Placental epithelial cell (primary cell): ENCODE measurements around the gene OR8D2. TPM values are rescaled to one million over a fixed set of nuclear protein-coding genes. Genes with fewer than 3 reads are reported as not detected.

Experiments
- total RNA-seq: library from RNA; depleted of rRNA; stranded (reverse); fragments of >200 nt; gene quantifications from 2 replicates; pipeline ENCODE4 v1.2.3, GENCODE V29; 2012

OR8D2 gene
- total RNA-seq: not detected in 2 replicates

GRCh38 chr11:124320097-124320496, at the start of gene OR8D2:
TSS of gene OR8D2 (minus strand) at chr11:124320197. CDS start at chr11:124320197, 0 bp downstream.

GRCh38 chr11:124313849-124314248, 6.1 kb downstream of the OR8D2 start, which contains the start of gene OR8D1:
TSS of gene OR8D1 (minus strand) at chr11:124313949. CDS start at chr11:124310766, 3,183 bp downstream.

Other genes starting within 250 kb of the OR8D2 start
- 157 and 161 TPM in 2 replicates for gene VWA5A, start 204.7 kb downstream of the OR8D2 start, total RNA-seq
- not detected in 2 replicates for gene OR10D3, start 136.9 kb downstream of the OR8D2 start, total RNA-seq
- gene OR8G1, start 79.1 kb downstream of the OR8D2 start, total RNA-seq: not detected in 2 replicates
- not detected in 2 replicates for gene OR8G5, start 63.8 kb downstream of the OR8D2 start, total RNA-seq
- gene OR8D1, start 6.2 kb downstream of the OR8D2 start, total RNA-seq: not detected in 2 replicates
- not detected in 2 replicates for gene OR8B2, start 64.3 kb upstream of the OR8D2 start, total RNA-seq
- not detected in 2 replicates for gene OR8B3, start 78.8 kb upstream of the OR8D2 start, total RNA-seq
- not detected in 2 replicates for gene OR8B4, start 104.7 kb upstream of the OR8D2 start, total RNA-seq
- gene OR8B8, start 125.5 kb upstream of the OR8D2 start, total RNA-seq: not detected in 2 replicates
- gene OR8B12, start 223.5 kb upstream of the OR8D2 start, total RNA-seq: not detected in 2 replicates
- not detected in 2 replicates for gene OR8A1, start 249.8 kb upstream of the OR8D2 start, total RNA-seq